ENCODE measurements around the gene SLC15A1.

The SLC15A1 gene

GRCh38 chr13:98766697-98767096 is 14.2 kb upstream of the SLC15A1 start:
- H3K4me2 ChIP-seq (ENCODE audit: low read depth, low read length) = no peak overlapping the region
- no peaks in the 10 kb centered on the region for H3K36me3 ChIP-seq (replicated peaks; ENCODE audit: insufficient read depth, low read length)
- no peaks in the 10 kb centered on the region for H3K9me3 ChIP-seq (replicated peaks; ENCODE audit: insufficient read depth, low read length)
- H2AFZ ChIP-seq (ENCODE audit: low read length) = no peak overlapping the region
- H3K4me3 ChIP-seq (ENCODE audit: low read length) = no peak overlapping the region
- no peaks in the 10 kb centered on the region for H3K4me1 ChIP-seq (ENCODE audit: low read length)
- H3K9me2 ChIP-seq (replicated peaks; ENCODE audit: insufficient read depth, low read length) = no peaks in the 10 kb centered on the region
- H4K20me1 ChIP-seq (ENCODE audit: insufficient read depth, low read length) = no peaks in the 10 kb centered on the region
- H3K9ac ChIP-seq (ENCODE audit: low read length) = no peak overlapping the region
- H3K27ac ChIP-seq (ENCODE audit: low read length) = no peak overlapping the region
- H3F3A ChIP-seq (ENCODE audit: insufficient read depth, low read length) = no peaks in the 10 kb centered on the region
- no peaks in the 10 kb centered on the region for H3K27me3 ChIP-seq (replicated peaks; ENCODE audit: insufficient read depth, low read length)
- no peaks in the 10 kb centered on the region for H3K79me2 ChIP-seq (ENCODE audit: low read length)
- no peak for DNase-seq
- TF ChIP-seq CTCF (IDR thresholded peaks at IDR 0.05; ENCODE audit: low read length) = no peak

GRCh38 chr13:98765996-98766519 is 13.6 kb upstream of the SLC15A1 start:
- no peak overlapping the region for H3K27ac ChIP-seq (ENCODE audit: low read length)
- TF ChIP-seq CTCF (IDR thresholded peaks at IDR 0.05; ENCODE audit: low read length) (no peak), EZH2 (optimal IDR thresholded peaks at IDR 0.05; ENCODE audit: low read depth, low read length) (no peak), EZH2phosphoT487 (IDR thresholded peaks at IDR 0.05; ENCODE audit: low read length) (no peak)

GRCh38 chr13:98761986-98762616 is 9.6 kb upstream of the SLC15A1 start:
- H3K4me1 ChIP-seq (ENCODE audit: low read length) = no peaks in the 10 kb centered on the region
- TF ChIP-seq EZH2 (optimal IDR thresholded peaks at IDR 0.05; ENCODE audit: low read depth, low read length) = no peak
- 0 out of 2 replicates have a peak, but pooled peaks have one; percentile 10 for TF ChIP-seq CTCF (IDR thresholded peaks at IDR 0.05; ENCODE audit: low read length)
- H3F3A ChIP-seq (ENCODE audit: insufficient read depth, low read length) = no peaks in the 10 kb centered on the region
- peak overlapping the region; percentile 25; the same call in 1 of the 2 replicates for H3K9ac ChIP-seq (ENCODE audit: low read length)
- peak overlapping the region; percentile 69 for H2AFZ ChIP-seq (ENCODE audit: low read length)
- no peaks in the 10 kb centered on the region for H3K36me3 ChIP-seq (replicated peaks; ENCODE audit: insufficient read depth, low read length)
- peak overlapping the region; percentile 59 for H3K4me3 ChIP-seq (ENCODE audit: low read length)
- peak; percentile 42 for DNase-seq
- H3K79me2 ChIP-seq (ENCODE audit: low read length) = no peaks in the 10 kb centered on the region
- no peaks in the 10 kb centered on the region for H3K9me3 ChIP-seq (replicated peaks; ENCODE audit: insufficient read depth, low read length)
- H3K9me2 ChIP-seq (replicated peaks; ENCODE audit: insufficient read depth, low read length) = no peaks in the 10 kb centered on the region
- no peaks in the 10 kb centered on the region for H4K20me1 ChIP-seq (ENCODE audit: insufficient read depth, low read length)
- no peak overlapping the region for H3K27ac ChIP-seq (ENCODE audit: low read length)
- no peaks in the 10 kb centered on the region for H3K27me3 ChIP-seq (replicated peaks; ENCODE audit: insufficient read depth, low read length)
- H3K4me2 ChIP-seq (ENCODE audit: low read depth, low read length) = peak overlapping the region; percentile 78

More at GRCh38 chr13:98765996-98766519, 13.6 kb upstream of the SLC15A1 start:
- no peaks in the 10 kb centered on the region for H3K36me3 ChIP-seq (replicated peaks; ENCODE audit: insufficient read depth, low read length)
- H3K79me2 ChIP-seq (ENCODE audit: low read length) = no peaks in the 10 kb centered on the region
- H3K4me3 ChIP-seq (ENCODE audit: low read length) = no peak overlapping the region
- no peaks in the 10 kb centered on the region for H3K9me2 ChIP-seq (replicated peaks; ENCODE audit: insufficient read depth, low read length)
- no peak overlapping the region for H3K4me2 ChIP-seq (ENCODE audit: low read depth, low read length)
- no peaks in the 10 kb centered on the region for H4K20me1 ChIP-seq (ENCODE audit: insufficient read depth, low read length)
- H2AFZ ChIP-seq (ENCODE audit: low read length) = no peak overlapping the region
- DNase-seq = no peak
- no peak overlapping the region for H3K9ac ChIP-seq (ENCODE audit: low read length)
- H3F3A ChIP-seq (ENCODE audit: insufficient read depth, low read length) = no peaks in the 10 kb centered on the region
- H3K4me1 ChIP-seq (ENCODE audit: low read length) = no peaks in the 10 kb centered on the region
- H3K27me3 ChIP-seq (replicated peaks; ENCODE audit: insufficient read depth, low read length) = no peaks in the 10 kb centered on the region
- H3K9me3 ChIP-seq (replicated peaks; ENCODE audit: insufficient read depth, low read length) = no peaks in the 10 kb centered on the region

Measured in MM.1S (cell line).